Body of pancreas (tissue), 4 donors: ENCODE data around the gene UBAC2. TPM values are rescaled to one million over a fixed set of nuclear protein-coding genes. Genes with fewer than 3 reads are reported as not detected.

Source experiments
- ATAC-seq: fragments of 150-250 bp; one replicate; pipeline ENCODE4 v1.9.1; 2016
- DNase-seq, 4 donors: peaks; one replicate each; pipeline ENCODE4 v3.0.0-alpha.2; 2019
- H3K27ac ChIP-seq, 4 donors: fragments of 200-600 bp; sonication (generic); 1 replicate in 3 of 4; 2 replicates in 1 of 4; pipeline versions ENCODE4 v1.5.1 to v1.6.1; 2016 to 2019; ENCODE audit warnings: mild to moderate bottlenecking in 1 of 4, mixed read lengths in 1 of 4, moderate library complexity in 1 of 4
- H3K27me3 ChIP-seq, 2 donors: fragments of 200-600 bp; sonication (generic); one replicate each; pipeline ENCODE4 v1.6.0; 2016; ENCODE audit warnings: mild to moderate bottlenecking in 1 of 2
- H3K36me3 ChIP-seq, 2 donors: fragments of 200-600 bp; sonication (generic); replicated peaks in 1 of 2; 2 replicates each; pipeline ENCODE4 v1.5.1; 2016; ENCODE audit warnings: low read depth in 2 of 2; ENCODE audit not compliant: insufficient read depth in 1 of 2
- H3K4me1 ChIP-seq: fragments of 200-600 bp; sonication (generic); one replicate; pipeline ENCODE4 v1.6.0; 2016
- H3K4me3 ChIP-seq, 2 donors: fragments of 200-600 bp; sonication (generic); 1 replicate in 1 of 2; 2 replicates in 1 of 2; pipeline ENCODE4 v1.5.1; 2016 to 2019
- H3K9me3 ChIP-seq, 3 donors: fragments of 200-600 bp; sonication (generic); 1 replicate in 2 of 3; 2 replicates in 1 of 3; pipeline ENCODE4 v1.5.1; 2016
- CTCF ChIP-seq, 7 experiments: fragments of 450-650 bp in 4 of 7; fragments of 200-600 bp in 3 of 7; sonication (generic) in 3 of 7; IDR thresholded peaks; one replicate each; pipeline ENCODE4 v1.5.1; 2016 to 2019; ENCODE audit warnings: antibody characterized with exemption in 7 of 7
- POLR2A ChIP-seq, 3 donors: fragments of 450-650 bp; IDR thresholded peaks; one replicate each; pipeline ENCODE4 v1.6.1; 2016; ENCODE audit warnings: antibody characterized with exemption in 3 of 3, mild to moderate bottlenecking in 2 of 3
- WGBS, 2 donors: methylation state at CpG; one replicate each; pipeline ENCODE4 v1.1.5; 2017; 5-methylcytosine and 5-hydroxymethylcytosine counted together
- intact Hi-C: fragments of 100-400 bp; cut with DNase I; formaldehyde crosslinking; loops from one replicate; pipeline ENCODE4 v1.15.1; 2023
- total RNA-seq, 2 donors: library from RNA; depleted of rRNA; stranded (reverse); fragments of >200 nt; gene quantifications; one replicate each; pipeline ENCODE4 v1.1.0, GENCODE V29; 2016

Gene UBAC2
- total RNA-seq, 2 donors from 2014 or later, result 21.4 to 27.2 TPM

GRCh38 chr13:99352351-99353245 is 151.9 kb downstream of the UBAC2 start:
- H3K4me1 ChIP-seq, result no peaks in the 10 kb centered on the region
- no peak overlapping the region for H3K27ac ChIP-seq
- WGBS, 2 donors, result 84 to 90% methylated on average over 17 of the region's 17 CpGs
- no peaks in the 10 kb centered on the region for H3K36me3 ChIP-seq
- DNase-seq (no peak), ATAC-seq (no peak)
- no peak overlapping the region for H3K4me3 ChIP-seq
- TF ChIP-seq POLR2A (IDR thresholded peaks at IDR 0.05) (no peak), CTCF (IDR thresholded peaks at IDR 0.05) (no peak)
- H3K27me3 ChIP-seq, result no peaks in the 10 kb centered on the region
- intact Hi-C loops, result no loop called here
- H3K9me3 ChIP-seq, result no peaks in the 10 kb centered on the region

- H3K27me3 ChIP-seq, result no peaks in the 10 kb centered on the region
- H3K27ac ChIP-seq, result no peak overlapping the region
- WGBS, 2 donors, result 97 to 98% methylated on average over 2 of the region's 2 CpGs
- ATAC-seq, result no peak
- no peaks in the 10 kb centered on the region for H3K4me1 ChIP-seq
- DNase-seq, result no peak
- TF ChIP-seq CTCF (IDR thresholded peaks at IDR 0.05), result no peak
- TF ChIP-seq POLR2A (IDR thresholded peaks at IDR 0.05), result no peak
- no peaks in the 10 kb centered on the region for H3K9me3 ChIP-seq
- intact Hi-C loops, result no loop called here
- H3K4me3 ChIP-seq, result no peak overlapping the region
- H3K36me3 ChIP-seq, result no peaks in the 10 kb centered on the region
Measured at GRCh38 chr13:99353246-99353600, 152.6 kb downstream of the UBAC2 start.

- H3K9me3 ChIP-seq, result no peaks in the 10 kb centered on the region
- H3K27me3 ChIP-seq, result no peaks in the 10 kb centered on the region
- TF ChIP-seq POLR2A (IDR thresholded peaks at IDR 0.05) (no peak), CTCF (IDR thresholded peaks at IDR 0.05) (no peak)
- 85% methylated on average over 3 to 8 of the region's 8 CpGs for WGBS, 2 donors
- no peaks in the 10 kb centered on the region for H3K4me1 ChIP-seq
- no peaks in the 10 kb centered on the region for H3K36me3 ChIP-seq
- H3K4me3 ChIP-seq, result no peak overlapping the region
- DNase-seq (no peak), ATAC-seq (no peak)
- H3K27ac ChIP-seq, result no peak overlapping the region
- intact Hi-C loops, result no loop called here
Measured at GRCh38 chr13:99353836-99354235, 153.2 kb downstream of the UBAC2 start.

- Histone ChIP-seq H3K9me3 (no peaks in the 10 kb centered on the region), H3K27me3 (no peaks in the 10 kb centered on the region), H3K36me3 (no peaks in the 10 kb centered on the region), H3K4me1 (no peaks in the 10 kb centered on the region), H3K4me3 (no peak overlapping the region), H3K27ac (no peak overlapping the region)
- no peak for TF ChIP-seq POLR2A (IDR thresholded peaks at IDR 0.05)
- no peak for TF ChIP-seq CTCF (IDR thresholded peaks at IDR 0.05)
- intact Hi-C loops, result no loop called here
- ATAC-seq (no peak), DNase-seq (no peak)
- 74 to 84% methylated on average over 8 of the region's 8 CpGs for WGBS, 2 donors
Measured at GRCh38 chr13:99354371-99354951, 153.8 kb downstream of the UBAC2 start.
